Measurements from ENCODE around the gene ADGRF4. TPM values are rescaled to one million over a fixed set of nuclear protein-coding genes. Genes with fewer than 3 reads are reported as not detected.

Gene ADGRF4, protein sequence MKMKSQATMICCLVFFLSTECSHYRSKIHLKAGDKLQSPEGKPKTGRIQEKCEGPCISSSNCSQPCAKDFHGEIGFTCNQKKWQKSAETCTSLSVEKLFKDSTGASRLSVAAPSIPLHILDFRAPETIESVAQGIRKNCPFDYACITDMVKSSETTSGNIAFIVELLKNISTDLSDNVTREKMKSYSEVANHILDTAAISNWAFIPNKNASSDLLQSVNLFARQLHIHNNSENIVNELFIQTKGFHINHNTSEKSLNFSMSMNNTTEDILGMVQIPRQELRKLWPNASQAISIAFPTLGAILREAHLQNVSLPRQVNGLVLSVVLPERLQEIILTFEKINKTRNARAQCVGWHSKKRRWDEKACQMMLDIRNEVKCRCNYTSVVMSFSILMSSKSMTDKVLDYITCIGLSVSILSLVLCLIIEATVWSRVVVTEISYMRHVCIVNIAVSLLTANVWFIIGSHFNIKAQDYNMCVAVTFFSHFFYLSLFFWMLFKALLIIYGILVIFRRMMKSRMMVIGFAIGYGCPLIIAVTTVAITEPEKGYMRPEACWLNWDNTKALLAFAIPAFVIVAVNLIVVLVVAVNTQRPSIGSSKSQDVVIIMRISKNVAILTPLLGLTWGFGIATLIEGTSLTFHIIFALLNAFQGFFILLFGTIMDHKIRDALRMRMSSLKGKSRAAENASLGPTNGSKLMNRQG
- total RNA-seq: 21.5 and 42.1 TPM in 2 replicates

DNA sequence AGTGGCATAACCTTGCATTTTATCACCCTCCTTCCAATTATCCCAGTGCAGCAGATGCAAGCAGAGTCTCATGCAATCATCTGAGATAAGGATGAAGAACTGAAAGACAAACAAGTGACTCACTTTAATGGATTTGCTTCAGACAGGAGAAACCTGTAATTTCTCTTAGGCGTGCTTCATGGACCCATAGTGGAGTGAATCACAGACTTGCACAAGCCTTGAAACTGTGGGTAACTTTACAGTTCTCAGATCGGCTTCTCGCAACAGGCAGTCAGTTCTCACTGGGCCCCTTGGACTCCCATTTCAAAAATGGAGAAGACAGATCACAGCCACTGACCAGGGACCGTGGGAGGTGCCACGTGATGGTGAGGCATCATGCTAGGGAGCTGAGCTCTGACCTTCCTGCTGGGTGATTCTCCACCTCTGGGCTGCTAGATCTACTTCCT lies at the start of gene ADGRF4:
Gene ADGRF4, plus strand, starts transcription at position 239 of the 446 bp plus-strand sequence. CDS start 8,666 bp downstream, outside the sequence.

Other genes with a start within 250 kb of the ADGRF4 start
- 36.2 and 44.3 TPM in 2 replicates for gene CD2AP, start 220.8 kb upstream of the ADGRF4 start, total RNA-seq
- gene OPN5, start 83.5 kb downstream of the ADGRF4 start, total RNA-seq: under 0.01 TPM in 1 of 2 replicates, not detected in the other

All from nasal cavity respiratory epithelium epithelial cell of viscerocranial mucosa (primary cell).